GM19452 (cell line): ENCODE measurements around the gene CELF3.
A peak's percentile ranks its signal among the peaks of the same experiment; 100 is the strongest.

Experiments used
- ATAC-seq: cut with Tn5 transposase; IDR thresholded peaks from one replicate; pipeline ENCODE4 v1.9.1; 2021; ENCODE audit not compliant: unreplicated experiment

Gene CELF3

DNA sequence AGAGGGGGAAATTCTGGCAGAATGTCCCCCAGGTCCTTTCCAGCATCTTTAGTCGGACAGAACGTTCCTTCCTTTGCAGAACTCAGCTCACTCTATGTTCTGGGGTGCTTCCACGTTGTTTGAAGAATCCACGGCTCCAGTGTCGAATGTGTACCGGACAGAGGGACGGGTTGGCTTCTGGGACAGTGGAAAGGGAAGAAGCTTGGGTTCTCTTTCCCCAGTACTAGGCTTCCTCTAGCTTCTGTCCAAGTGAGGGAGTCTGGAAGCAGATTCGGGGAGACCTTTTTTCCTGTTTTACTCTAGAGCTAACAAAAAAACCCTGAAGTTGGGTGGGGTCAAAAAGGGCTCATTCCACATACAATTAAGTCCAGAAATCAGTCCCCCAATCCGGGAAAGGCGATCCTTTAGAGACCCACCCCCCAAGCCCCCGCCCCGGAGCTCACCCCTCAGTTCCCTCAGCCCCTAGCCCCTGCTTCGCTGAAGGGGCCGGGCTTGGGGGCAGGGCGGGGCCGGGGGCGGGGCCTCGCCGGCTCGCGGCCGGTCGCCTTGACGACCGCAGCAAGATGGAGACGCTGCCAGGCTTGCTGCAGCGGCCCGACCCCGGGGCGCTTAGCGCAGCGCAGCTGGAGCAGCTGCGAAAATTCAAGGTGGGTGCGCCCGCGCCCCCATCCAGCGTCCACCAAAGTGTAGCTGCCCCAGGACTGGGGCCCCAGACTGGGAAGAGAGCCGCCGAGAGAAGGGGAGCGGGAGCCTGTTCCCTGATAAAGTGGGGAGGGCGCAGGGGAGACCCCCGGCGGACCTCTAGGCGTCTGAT, 4.6 kb upstream of the CELF3 start, which contains the start of gene RIIAD1:
Gene RIIAD1 (plus strand): TSS at position 549 of the 814 bp plus-strand sequence. CDS start 15 bp downstream, at position 564.
- peak; percentile 70 for ATAC-seq

DNA sequence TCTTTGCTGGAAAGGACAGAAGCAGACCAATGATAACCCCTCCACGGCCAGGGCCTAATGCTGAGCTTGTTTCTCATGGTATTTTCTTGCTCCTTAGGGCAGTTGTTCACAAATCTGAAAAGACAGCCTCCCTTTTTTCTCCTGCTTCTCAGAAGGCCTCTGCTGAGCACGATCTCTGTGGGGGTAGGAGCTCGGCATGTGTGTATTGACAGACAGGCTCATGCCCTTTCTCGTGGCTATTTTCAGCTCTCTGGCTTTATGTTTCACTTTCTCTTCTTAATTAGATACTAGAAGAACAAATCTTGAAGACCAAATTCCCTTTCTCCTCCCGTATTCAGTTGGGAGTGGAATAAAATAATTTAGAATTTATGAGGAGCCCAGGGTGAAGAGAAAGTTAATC, 4.0 kb upstream of the CELF3 start:
- no peak for ATAC-seq

DNA sequence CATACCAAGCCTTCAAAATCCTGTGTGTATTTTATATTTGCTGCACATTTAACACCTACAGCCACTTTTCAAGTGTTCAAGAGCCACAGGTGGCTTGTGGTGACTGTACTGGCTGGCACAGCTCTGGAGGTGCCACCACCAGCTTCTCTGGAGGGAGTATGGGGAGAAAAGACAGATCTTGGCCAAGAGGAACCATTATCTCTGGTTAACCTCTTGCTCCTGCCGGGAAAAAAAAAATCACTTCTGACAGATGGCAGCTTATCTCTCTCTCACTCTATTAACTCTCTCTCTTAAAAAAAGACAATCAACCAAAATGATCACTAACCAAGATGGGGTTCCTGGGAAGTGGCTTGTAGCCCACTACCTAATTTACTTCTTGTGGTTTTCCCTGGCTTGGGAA, 3.5 kb upstream of the CELF3 start:
- no peak for ATAC-seq

DNA sequence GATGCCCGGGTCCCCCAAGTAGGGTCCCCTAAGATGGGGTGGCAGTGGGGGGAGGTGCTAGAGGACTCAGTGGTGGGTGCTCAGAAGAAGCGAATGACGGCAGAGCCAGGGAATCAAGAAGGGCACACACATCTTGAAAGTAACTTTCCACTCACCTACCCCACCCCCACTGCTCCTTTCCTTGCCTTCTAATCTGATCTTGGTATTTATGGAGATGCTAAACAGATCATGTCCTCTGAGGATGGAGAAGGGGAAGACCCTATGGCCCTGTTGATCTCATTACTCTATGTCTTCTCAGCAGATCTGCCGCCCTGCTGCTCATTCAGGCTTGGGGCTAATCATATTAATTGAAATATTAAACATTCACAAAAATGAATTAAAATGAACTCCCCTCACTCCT, 2.1 kb upstream of the CELF3 start:
- no peak for ATAC-seq

DNA sequence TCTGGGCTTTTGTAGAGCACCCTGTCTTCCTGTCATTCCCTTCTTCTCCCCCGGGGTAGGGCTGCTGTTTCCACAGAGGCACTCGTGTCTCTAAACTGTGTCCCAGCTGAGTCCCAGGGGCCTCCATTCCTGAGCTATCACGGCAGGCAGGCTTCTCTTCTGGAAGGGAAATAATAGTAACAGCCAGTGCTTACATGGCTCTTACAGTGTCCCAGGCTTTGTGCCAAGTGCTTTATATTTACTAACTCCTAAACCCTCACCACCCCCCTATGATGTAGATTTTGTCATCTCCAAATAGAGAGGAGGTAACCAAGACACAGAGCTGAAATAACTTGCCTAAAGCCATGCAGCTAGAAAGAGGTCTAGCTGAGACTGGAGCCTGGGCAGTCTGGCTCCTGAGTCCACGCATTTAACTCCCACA, 1.4 kb upstream of the CELF3 start:
- no peak for ATAC-seq

DNA sequence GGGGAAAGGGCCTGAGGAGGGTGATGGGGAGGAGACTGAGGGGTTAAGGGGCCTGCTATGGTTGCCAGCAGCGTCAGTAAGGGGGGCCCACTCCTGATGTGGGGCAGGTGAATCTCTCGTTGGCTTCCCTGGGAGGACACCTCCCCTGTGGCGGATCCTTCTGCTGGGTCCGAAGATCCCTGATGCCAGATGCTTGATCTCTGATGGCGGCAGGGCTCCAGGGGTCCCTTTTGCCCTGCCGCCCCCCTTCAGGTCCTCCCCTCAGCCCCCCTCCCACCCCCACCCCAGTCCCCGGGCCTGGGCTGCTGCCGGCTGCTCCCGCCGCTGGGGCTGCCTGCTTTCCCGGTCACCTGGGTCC, 219 bp downstream of the CELF3 start:
- no peak for ATAC-seq

DNA sequence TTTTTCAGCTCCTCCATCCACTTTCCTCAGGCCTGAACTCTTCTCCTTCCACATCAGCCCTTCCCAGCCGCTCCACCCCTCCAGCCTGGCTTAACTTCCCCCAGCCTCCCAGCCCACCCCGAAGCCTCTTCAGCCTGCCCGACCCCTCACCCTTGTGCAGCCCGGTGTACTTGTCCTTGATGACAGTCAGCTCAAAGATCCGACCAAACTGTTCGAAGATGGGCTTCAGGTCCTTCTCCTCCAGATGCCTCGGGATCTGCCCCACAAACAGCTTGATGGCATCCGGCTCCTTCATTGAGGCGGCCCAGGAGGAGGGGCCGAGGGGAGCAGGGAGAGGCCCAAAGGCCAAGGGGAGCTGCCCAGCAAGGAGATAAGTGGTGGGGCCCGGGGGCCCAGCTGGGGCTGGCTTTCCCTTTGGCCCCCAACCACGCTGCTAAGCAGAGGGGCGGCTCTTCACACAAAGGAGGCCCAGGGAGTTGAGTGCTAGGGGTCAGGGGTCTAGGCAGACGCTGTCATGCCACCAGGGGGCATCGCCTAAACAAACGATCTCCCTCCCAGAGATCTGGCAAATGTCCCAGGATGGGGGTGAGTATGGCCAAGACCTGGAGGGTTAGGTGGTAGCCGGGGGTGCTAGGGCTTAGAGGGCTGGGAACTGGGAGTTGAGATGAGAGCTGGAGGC, 738 bp downstream of the CELF3 start:
- ATAC-seq: no peak

DNA sequence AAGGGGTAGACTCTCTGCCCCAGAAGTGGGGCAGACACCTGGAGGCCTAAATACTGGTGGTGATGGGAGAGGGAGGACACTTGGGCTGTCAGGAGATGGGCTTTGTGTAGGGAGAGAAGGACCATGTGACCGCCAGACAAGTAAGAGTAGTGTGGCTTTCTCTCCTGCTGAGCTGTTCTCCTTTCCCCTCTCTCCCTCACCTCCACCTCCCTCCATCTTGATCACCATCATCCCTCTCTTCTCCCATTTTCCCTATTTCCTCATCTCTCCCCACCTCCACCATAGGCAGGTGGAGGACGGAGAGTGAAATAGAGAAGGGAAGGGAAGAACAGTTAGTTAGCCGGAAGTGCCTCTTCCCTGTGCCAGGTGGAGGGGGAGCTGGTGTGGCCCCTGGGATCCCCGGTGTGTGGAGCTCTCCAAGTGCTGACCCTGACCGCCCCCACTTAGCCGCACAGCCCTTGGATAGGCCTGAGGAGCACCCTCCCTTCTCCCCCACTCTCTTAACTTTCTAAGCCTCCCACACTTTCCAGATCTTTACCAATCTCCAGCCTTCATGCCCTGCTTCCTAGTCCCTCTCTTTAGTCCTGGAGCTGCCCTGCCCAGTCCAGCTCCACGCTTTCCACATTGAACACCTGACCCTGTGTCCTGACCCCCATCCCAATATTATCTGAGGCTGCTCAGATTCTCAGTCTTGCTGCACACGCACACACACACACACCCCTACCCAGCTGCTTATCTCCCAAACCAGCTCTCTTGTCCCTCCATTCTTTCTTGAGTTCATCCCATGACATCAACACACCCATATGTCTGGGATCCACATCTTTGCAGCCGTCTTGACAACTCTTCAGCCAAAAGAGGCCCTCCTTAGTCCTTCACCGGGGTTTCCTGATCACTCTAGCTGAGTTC, 1.5 kb downstream of the CELF3 start:
- no peak for ATAC-seq

DNA sequence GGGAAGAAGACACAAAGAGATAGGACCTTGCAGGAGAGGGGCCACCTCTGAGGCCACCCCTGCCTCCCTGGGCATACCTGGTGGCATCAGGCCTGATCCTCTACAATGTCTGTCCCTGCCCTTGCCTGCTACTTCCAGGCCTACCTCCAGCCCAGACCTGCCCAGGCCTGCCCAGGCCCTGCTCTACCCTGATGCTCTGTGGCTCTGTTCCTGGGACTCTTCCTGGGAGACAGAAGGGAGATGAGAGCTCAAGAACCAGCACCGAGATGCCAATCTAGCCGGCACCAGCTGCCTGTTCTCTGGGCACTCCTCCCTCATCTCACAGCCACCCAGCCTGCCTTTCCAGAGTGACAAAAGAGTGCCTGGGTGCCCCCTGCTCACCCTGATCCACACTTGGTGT, 2.7 kb downstream of the CELF3 start:
- no peak for ATAC-seq

DNA sequence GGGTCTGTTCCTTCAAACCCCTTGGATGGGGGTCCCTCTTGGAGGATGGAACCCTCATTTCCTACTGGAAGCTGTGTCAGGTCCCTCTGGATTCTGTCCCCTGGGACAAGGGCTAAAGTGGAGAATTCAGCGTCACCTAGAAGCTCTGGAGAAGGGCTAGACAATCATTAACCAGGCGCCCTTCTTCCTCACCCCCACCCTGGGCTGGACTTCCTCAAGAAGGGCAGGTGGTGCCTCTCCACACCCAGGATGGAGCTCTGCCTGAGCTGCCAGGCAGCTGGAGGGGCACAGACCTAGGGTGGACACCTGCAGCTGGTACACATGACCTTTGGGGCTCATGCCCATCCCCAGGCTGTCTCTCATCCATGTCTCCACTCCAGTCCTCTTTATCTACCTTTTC, 3.6 kb downstream of the CELF3 start:
- ATAC-seq: no peak

DNA sequence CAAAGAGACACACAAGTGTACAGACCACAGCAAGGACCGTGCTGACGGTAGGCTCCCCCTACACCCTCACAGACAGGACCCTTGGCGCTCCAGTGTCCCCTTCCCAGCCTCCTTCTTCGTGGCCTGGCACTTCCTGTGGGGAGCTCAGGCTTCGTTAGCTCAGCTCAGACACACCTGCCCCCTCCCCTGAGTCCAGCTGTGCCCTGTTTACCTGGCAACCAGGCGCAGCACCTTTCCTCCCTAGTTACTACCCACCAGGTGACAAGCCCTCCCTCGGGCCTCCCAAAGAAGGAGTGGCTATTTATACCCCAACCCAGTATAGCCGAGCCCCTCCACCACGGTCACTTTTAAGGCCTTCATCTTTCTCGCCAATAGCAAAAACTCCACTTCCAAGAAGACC, 4.7 kb downstream of the CELF3 start:
- no peak for ATAC-seq

DNA sequence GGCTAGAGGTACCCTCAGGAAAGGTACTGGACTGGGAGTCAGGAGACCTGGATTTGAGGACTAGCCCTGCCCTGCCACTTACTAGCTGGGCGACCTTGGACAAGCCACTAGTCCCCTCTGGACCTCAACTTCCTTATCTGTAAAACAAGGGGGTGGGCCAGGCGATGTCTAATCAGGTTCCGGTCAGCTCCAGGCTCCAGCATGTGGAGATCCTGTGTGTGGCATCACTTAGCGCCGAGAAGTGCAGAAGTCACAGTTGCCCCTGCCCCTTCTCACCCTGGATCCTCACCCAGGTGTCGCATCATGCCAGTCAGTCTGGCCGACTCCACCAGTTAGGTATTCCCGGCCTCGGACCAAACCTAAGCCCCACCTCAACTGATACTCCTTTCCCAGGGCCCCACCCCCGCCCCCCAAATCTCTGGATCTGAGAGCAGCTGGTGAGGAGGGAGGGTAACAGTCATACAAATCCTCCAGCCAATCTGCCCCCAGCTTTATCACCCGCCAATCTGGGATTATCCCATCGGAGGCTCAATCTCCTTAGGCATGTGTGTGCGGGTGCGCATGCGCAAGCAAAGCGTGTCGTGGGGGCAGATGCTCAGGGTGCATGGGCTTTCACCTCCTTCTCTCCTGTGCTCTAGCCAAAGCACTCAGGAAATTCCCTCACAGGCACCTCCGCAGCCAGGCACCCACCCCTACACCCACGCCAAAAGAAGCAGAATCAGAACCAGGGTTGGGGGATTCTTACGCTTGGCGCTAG, 5.4 kb downstream of the CELF3 start:
- ATAC-seq: no peak

DNA sequence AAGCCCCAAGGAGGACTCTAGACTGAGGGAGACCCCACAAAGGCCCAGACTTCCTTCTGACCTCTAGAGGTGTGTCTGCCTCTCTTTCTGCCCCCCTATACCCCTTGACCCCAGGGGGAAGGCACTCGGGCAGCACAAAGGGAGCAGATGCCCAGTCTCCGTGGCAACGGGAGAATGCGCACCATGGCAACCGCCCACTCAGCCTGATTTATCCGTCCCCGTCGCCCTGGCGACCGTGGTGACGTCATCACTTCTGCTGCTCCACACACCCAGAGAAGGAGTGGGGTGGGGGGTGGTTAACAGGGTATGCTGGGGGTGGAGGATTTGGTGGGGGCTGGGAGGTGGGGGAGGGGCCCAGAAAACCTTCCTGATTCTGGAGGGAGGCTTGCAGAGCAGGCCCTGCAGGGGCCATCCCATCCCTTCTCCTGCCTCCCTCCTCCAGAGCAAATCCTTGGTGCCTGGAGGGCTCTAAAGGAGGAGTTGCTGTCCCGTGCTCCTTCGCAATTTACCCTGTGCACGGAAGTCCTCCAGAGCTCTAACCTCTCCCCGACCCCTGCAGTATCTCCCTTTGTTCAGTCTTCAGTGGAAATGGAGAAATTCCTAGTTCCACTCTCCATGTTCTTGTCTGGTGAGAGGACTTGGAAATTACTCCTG, 6.3 kb downstream of the CELF3 start:
- no peak for ATAC-seq

DNA sequence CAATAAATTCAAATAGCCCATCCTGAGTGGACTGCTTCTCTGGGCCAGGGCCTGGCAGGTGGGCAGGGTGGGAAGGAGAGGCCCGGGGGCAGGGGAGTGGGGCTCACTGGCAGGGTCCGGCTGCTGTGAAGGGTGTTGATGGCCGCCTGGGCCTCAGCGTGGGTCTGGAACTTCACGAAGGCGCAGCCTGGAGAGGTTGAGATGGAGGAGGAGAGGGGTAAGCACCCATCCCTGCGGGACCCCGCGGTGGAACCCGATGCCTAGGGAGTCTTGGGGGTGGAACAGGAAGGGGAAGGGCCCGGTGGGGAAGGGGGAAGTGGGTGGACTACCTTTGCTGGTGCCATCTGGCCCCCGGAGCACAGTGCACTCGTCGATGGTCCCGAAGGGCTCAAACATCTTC, 7.7 kb downstream of the CELF3 start:
- no peak for ATAC-seq

DNA sequence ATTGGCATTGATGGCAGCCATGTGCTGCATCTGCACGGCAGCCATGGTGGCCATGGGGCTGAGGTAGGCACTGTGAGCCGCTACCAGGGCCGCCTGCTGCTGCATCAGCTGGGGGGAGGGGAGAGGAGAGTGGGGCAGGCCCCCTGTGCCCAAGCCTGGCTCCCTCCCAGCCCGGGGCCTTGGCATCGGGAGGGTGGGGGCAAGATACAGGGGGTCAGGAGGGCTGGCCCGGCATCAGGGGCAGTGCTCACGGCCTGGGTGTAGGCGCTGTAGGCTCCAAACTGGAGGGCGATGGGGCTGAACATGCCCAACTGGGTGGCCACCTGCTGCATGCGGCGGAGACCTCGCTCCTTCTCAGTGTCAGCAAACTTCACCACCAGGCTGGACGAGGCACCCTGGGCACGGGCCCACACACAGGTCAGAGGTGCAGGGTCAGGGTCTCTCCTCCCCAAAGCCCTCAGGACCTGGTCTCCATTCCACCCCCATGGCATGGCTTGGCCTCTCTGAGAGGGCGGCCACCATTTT, 9.0 kb downstream of the CELF3 start:
- ATAC-seq: no peak

DNA sequence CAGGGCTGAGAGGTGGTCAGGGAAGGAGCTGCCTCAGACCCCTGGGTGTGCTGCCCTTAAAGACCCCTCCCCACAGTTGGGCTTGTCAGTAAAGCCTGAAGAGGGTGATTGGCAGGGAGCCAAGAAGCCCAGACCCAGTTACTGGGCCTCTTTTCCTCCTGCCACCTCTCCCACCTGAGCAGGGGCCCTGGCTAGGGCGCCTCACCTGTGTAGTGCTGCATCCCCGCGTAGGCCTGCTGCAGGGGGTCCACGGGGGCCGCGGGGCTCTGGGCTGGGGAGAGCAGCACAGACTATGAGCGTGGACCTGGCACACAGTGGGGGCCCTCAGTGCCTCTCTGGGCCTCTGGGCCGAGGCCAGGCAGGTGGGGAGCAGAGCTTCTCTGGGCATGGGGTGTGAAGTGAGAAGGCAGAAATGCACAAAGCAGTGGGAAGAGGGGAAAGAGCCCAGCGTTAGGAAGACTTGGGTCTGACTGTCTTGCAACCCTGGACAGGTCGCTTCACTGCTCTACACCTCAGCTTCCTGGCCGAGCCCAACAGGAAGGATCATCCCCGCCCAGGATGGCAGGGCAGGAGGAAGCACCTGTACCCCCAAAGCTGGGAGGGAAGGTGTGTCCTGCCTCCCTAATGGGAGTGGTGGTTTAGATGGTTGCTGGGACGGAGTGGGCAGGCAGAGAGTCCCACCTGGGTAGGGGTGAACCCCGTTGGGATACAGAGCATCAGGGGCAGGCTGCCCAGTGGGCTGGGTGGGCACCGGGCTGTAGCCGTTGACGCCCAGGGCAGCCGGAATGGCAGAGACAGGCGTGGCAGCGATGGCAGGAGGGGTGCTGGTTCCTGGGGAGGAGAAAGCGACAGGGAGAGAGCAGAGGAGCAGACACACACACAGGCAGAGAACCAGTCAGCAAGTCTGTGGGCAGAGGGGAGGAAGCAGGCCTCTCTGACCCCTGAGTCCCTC, 9.9 kb downstream of the CELF3 start:
- no peak for ATAC-seq

DNA sequence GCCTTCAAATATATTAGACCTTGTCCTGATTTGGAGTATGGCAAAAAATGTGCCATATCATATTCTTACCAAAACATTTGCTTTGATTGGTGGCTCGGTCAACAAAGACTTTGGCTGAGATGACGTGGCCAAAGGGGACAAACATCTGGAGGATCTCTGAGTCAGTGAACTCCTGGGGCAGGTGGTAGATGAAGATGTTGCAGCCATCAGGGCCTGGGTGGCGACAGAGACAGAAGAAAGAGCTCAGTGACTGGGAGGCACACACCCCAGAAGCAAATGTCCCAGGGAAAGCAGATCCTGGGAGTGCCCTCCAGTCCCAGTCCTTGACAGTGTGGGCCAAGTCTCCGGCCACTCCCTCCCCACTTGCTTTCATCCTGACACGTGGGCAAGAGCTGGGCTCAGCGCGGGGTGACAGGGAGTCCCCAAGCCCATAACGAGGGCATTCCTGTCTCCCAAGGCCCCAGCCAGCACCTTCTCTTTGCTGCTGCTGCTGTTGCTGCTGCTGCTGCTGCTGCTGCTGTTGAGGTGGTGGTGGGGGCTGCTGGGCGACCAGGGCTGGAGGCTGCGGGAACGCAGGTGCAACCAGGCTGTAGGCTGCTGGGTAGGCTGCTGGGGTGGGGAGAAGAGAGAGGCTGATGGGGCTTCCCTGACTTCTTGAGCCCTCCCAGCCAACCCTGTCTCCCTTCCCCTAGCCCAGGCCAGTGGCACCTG, 10.7 kb downstream of the CELF3 start:
- ATAC-seq: no peak

DNA sequence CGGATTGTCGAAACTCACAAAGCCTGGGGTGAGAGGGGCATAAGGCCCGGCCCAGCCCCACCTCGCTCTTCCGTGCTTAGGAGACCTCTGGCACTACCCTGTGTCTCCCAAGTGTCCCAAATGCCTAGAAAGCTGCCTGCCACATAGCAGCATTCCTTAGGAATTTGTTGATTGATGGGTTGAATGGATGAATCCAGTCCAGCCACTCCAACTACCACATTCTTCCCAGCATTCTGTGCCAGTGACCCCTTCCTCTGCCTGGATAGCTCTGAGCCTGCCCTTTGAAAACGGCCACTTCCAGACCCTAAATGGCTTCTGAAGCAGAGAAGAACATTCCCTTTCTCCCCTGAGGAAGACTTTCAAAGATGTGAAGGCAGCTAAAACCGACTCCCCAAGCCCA, 11.5 kb downstream of the CELF3 start:
- no peak for ATAC-seq
